ENCODE results near the gene TOM1. TPM values are rescaled to one million over a fixed set of nuclear protein-coding genes. Genes with fewer than 3 reads are reported as not detected.

TOM1 gene
- total RNA-seq, 4 donors from 2014 or later: 64.7 to 114 (median 86.5) TPM

- no peak for TF ChIP-seq POLR2A (IDR thresholded peaks at IDR 0.05)
- TF ChIP-seq CTCF (IDR thresholded peaks at IDR 0.05): no peak
- TF ChIP-seq EP300 (IDR thresholded peaks at IDR 0.05): no peak
- WGBS, 2 donors: 67 to 72% methylated on average over 8 of the region's 8 CpGs
- Histone ChIP-seq H3K27ac (peak overlapping the region in 2 of 4 donors; percentile 45 to 87), H3K4me1 (peaks cover 0 to 52% (median 29%) of the 10 kb centered on the region in 4 donors), H3K4me3 (no peak overlapping the region), H3K9me3 (no peaks in the 10 kb centered on the region), H3K27me3 (no peaks in the 10 kb centered on the region), H3K36me3 (no peaks in the 10 kb centered on the region)
- no peak for DNase-seq (ENCODE audit: low spot score in 2 of 2)
Observed at GRCh38 chr22:35375526-35375925, 75.8 kb downstream of the TOM1 start.

- DNase-seq (ENCODE audit: low spot score in 2 of 2): peak; percentile 94 to 98
- peak overlapping the region in 1 of 4 donors; percentile 12 for H3K4me3 ChIP-seq
- no peaks in the 10 kb centered on the region for H3K36me3 ChIP-seq
- H3K9me3 ChIP-seq: no peaks in the 10 kb centered on the region
- peak overlapping the region; percentile 64 to 87 (median 76) for H3K27ac ChIP-seq
- peaks cover 0 to 61% (median 30%) of the 10 kb centered on the region in 4 donors for H3K4me1 ChIP-seq
- no peaks in the 10 kb centered on the region for H3K27me3 ChIP-seq
- WGBS, 2 donors: 2 to 3% methylated on average over 17 of the region's 17 CpGs
- peak; percentile 94 to 99 for TF ChIP-seq EP300 (IDR thresholded peaks at IDR 0.05)
- no peak for TF ChIP-seq CTCF (IDR thresholded peaks at IDR 0.05)
- TF ChIP-seq POLR2A (IDR thresholded peaks at IDR 0.05): peak in 1 of 2 donors; percentile 42
Observed at GRCh38 chr22:35376728-35377472, 77.2 kb downstream of the TOM1 start.

- TF ChIP-seq EP300 (IDR thresholded peaks at IDR 0.05): no peak
- no peak for TF ChIP-seq POLR2A (IDR thresholded peaks at IDR 0.05)
- no peak for TF ChIP-seq CTCF (IDR thresholded peaks at IDR 0.05)
- Histone ChIP-seq H3K9me3 (no peaks in the 10 kb centered on the region), H3K4me1 (peaks cover 0 to 57% (median 28%) of the 10 kb centered on the region in 4 donors), H3K36me3 (no peaks in the 10 kb centered on the region), H3K4me3 (no peak overlapping the region), H3K27ac (peak overlapping the region in 3 of 4 donors; percentile 72 to 87 (median 80)), H3K27me3 (no peaks in the 10 kb centered on the region)
- no peak for DNase-seq (ENCODE audit: low spot score in 2 of 2)
- 46 to 62% methylated on average over 3 of the region's 3 CpGs for WGBS, 2 donors
Observed at GRCh38 chr22:35377735-35378134, 78.0 kb downstream of the TOM1 start.

- 83 to 88% methylated on average over 3 of the region's 3 CpGs for WGBS, 2 donors
- Histone ChIP-seq H3K9me3 (no peaks in the 10 kb centered on the region), H3K4me1 (peaks cover 0 to 61% (median 28%) of the 10 kb centered on the region in 4 donors), H3K27ac (peak overlapping the region in 1 of 4 donors; percentile 39), H3K4me3 (no peak overlapping the region), H3K36me3 (no peaks in the 10 kb centered on the region), H3K27me3 (no peaks in the 10 kb centered on the region)
- no peak for DNase-seq (ENCODE audit: low spot score in 2 of 2)
- TF ChIP-seq CTCF (IDR thresholded peaks at IDR 0.05) (no peak), EP300 (IDR thresholded peaks at IDR 0.05) (no peak), POLR2A (IDR thresholded peaks at IDR 0.05) (no peak)
Observed at GRCh38 chr22:35378621-35379020, 78.9 kb downstream of the TOM1 start.

Data from tibial nerve (tissue), 4 donors.